Endothelial cell of umbilical vein (primary cell): Measurements from ENCODE around the gene P3H2. TPM values are rescaled to one million over a fixed set of nuclear protein-coding genes. Genes with fewer than 3 reads are reported as not detected.

Experiments used
- BruUV-seq: library from RNA; stranded (reverse); fragments of 400-500 nt; replicated peaks from 2 replicates; lab custom pipeline; 2021; lab: Mats Ljungman, UMichigan
- CTCF ChIA-PET: fragments of 300-600, 350-600 bp; sonication (Branson Sonifier 250); formaldehyde crosslinking; loops from one replicate; lab custom pipeline; 2021; ENCODE audit warnings: antibody characterized with exemption, inconsistent platforms; lab: Charles Lee
- POLR2A ChIA-PET: fragments of 300-600, 350-600 bp; sonication (Branson Sonifier 250); formaldehyde crosslinking; loops from one replicate; lab custom pipeline; 2021; ENCODE audit warnings: antibody characterized with exemption, inconsistent platforms; lab: Charles Lee
- DNase-seq: peaks from one replicate; pipeline ENCODE4 v3.0.0-alpha.2; 2011; ENCODE audit warnings: low read depth, low spot score
- FAIRE-seq: peaks from 2 replicates; lab custom pipeline; 2011; peaks lifted over from hg19 to GRCh38; lab: Jason Lieb, UNC
- H2AFZ ChIP-seq: 2 replicates; pipeline ENCODE4 v1.6.0; 2012; ENCODE audit warnings: low read depth, low read length, control low read depth, inconsistent platforms
- H3K27ac ChIP-seq: 2 replicates; pipeline ENCODE4 v1.5.1; 2011; ENCODE audit warnings: low read depth, mild to moderate bottlenecking, control low read depth, low read length, moderate library complexity; ENCODE audit not compliant: insufficient read depth
- H3K27me3 ChIP-seq, 2 experiments: 2 replicates each; pipeline versions ENCODE4 v1.6.0 to v1.6.1; 2011; ENCODE audit warnings: low read length in 2 of 2, mixed read lengths in 1 of 2; ENCODE audit not compliant: control insufficient read depth in 2 of 2, insufficient read depth in 2 of 2
- H3K36me3 ChIP-seq, 2 experiments: 2 replicates in 1 of 2; 3 replicates in 1 of 2; pipeline ENCODE4 v1.5.1; 2011; ENCODE audit warnings: low read length in 2 of 2, mild to moderate bottlenecking in 1 of 2, moderate library complexity in 1 of 2; ENCODE audit not compliant: control insufficient read depth in 2 of 2, insufficient read depth in 2 of 2; ENCODE audit errors: extremely low read depth in 1 of 2
- H3K4me1 ChIP-seq: 3 replicates; pipeline ENCODE4 v1.5.1; 2011; ENCODE audit warnings: mild to moderate bottlenecking, low read length; ENCODE audit not compliant: control insufficient read depth, insufficient read depth; ENCODE audit errors: extremely low read depth
- H3K4me2 ChIP-seq: 2 replicates; pipeline ENCODE4 v1.6.1; 2011; ENCODE audit warnings: low read length, control low read depth, mixed read lengths; ENCODE audit not compliant: insufficient read depth
- H3K4me3 ChIP-seq, 3 experiments: fragments of 200-600 bp in 1 of 3; sonication (generic), shearing (Covaris generic) in 1 of 3; replicated peaks in 1 of 3; 2 replicates each; pipeline ENCODE4 v1.5.1; 2011 to 2016; ENCODE audit warnings: control low read depth in 3 of 3, low read length in 3 of 3, mild to moderate bottlenecking in 2 of 3, inconsistent platforms in 1 of 3, low read depth in 1 of 3, moderate library complexity in 1 of 3; ENCODE audit not compliant: insufficient read depth in 1 of 3
- H3K79me2 ChIP-seq: 2 replicates; pipeline ENCODE4 v1.6.0; 2012; ENCODE audit warnings: low read length, inconsistent platforms; ENCODE audit not compliant: control insufficient read depth, insufficient read depth
- H3K9ac ChIP-seq: replicated peaks from 2 replicates; pipeline ENCODE3; 2011; ENCODE audit warnings: low read length, control low read depth; ENCODE audit not compliant: insufficient read depth; ENCODE audit errors: extremely low read depth
- H3K9me1 ChIP-seq: replicated peaks from 3 replicates; pipeline ENCODE4 v1.6.0; 2011; ENCODE audit warnings: mild to moderate bottlenecking, low read length; ENCODE audit not compliant: control insufficient read depth, insufficient read depth; ENCODE audit errors: extremely low read depth
- H3K9me3 ChIP-seq: replicated peaks from 2 replicates; pipeline ENCODE4 v1.5.1; 2012; ENCODE audit warnings: low read length, inconsistent platforms; ENCODE audit not compliant: control insufficient read depth, insufficient read depth
- H4K20me1 ChIP-seq: replicated peaks from 2 replicates; pipeline ENCODE3; 2011; ENCODE audit warnings: mild to moderate bottlenecking, low read length; ENCODE audit not compliant: control insufficient read depth, insufficient read depth; ENCODE audit errors: extremely low read depth
- CTCF ChIP-seq, 2 donors: IDR thresholded peaks; 1 replicate in 1 of 2; 2 replicates in 1 of 2; pipeline ENCODE4 v1.5.1; 2011; ENCODE audit warnings: low read length in 2 of 2, mild to moderate bottlenecking in 2 of 2, moderate library complexity in 2 of 2, control low read depth in 1 of 2, inconsistent platforms in 1 of 2, low read depth in 1 of 2; ENCODE audit not compliant: insufficient read depth in 1 of 2; ENCODE audit errors: extremely low read depth in 1 of 2
- EZH2 ChIP-seq: IDR thresholded peaks from 2 replicates; pipeline ENCODE4 v1.6.1; 2012; ENCODE audit warnings: borderline replicate concordance, low read depth, mild to moderate bottlenecking, moderate library complexity, low read length, inconsistent platforms; ENCODE audit not compliant: severe bottlenecking
- FOS ChIP-seq: IDR thresholded peaks from 2 replicates; pipeline ENCODE4 v1.6.1; 2011; ENCODE audit warnings: mild to moderate bottlenecking, low read length, moderate library complexity, borderline replicate concordance; ENCODE audit not compliant: insufficient read depth
- GATA2 ChIP-seq: IDR thresholded peaks from 2 replicates; pipeline ENCODE4 v1.7.0; 2011; ENCODE audit warnings: low read depth, mild to moderate bottlenecking, moderate library complexity, mixed read lengths, low read length; ENCODE audit not compliant: insufficient read length, insufficient read depth
- JUN ChIP-seq: IDR thresholded peaks from 2 replicates; pipeline ENCODE4 v1.6.1; 2011; ENCODE audit warnings: borderline replicate concordance, low read depth; ENCODE audit not compliant: insufficient read length, insufficient read depth
- MYC ChIP-seq: IDR thresholded peaks from one replicate; pipeline ENCODE4 v1.6.1; 2011; ENCODE audit warnings: mild to moderate bottlenecking, low read depth, low read length
- POLR2A ChIP-seq: IDR thresholded peaks from 2 replicates; pipeline ENCODE4 v1.6.1; 2012; ENCODE audit warnings: low read depth, mild to moderate bottlenecking, control low read depth, low read length
- POLR2AphosphoS5 ChIP-seq: IDR thresholded peaks from 2 replicates; pipeline ENCODE4 v1.6.1; 2012; ENCODE audit warnings: low read depth, mild to moderate bottlenecking, control low read depth, low read length, moderate library complexity; ENCODE audit not compliant: insufficient read depth
- dilution Hi-C: fragments of 300-500 bp; cut with MboI; formaldehyde crosslinking; loops from one replicate; pipeline ENCODE4 v1.15.0; 2019; ENCODE audit warnings: low sequenced_read_pairs; ENCODE audit not compliant: extremely low pct_ligation_motif_present
- intact Hi-C: fragments of 100-400 bp; cut with micrococcal nuclease; formaldehyde crosslinking; loops from one replicate; pipeline ENCODE4 v1.10.0; 2022
- polyA plus RNA-seq, 4 experiments: library from polyadenylated mRNA; depleted of rRNA in 3 of 4; stranded (reverse) in 3 of 4; unstranded in 1 of 4; fragments of >200 nt; gene quantifications; 2 replicates each; pipeline versions ENCODE4 v1.2.1 to v1.2.3, GENCODE V29; 2011 to 2012; ENCODE audit warnings: missing spikeins in 1 of 4
- total RNA-seq: library from RNA; stranded (reverse); gene quantifications from 2 replicates; pipeline ENCODE4 v1.2.3, GENCODE V29; 2021
- TF ChIP-seq, protein P1 (sequence below): IDR thresholded peaks from 2 replicates; pipeline ENCODE4 v1.6.1; 2011; ENCODE audit not compliant: insufficient read depth, insufficient read length

P3H2 gene
- total and polyA plus RNA-seq, 2 donors (not counting 3 experiments of a cell fraction or from before 2014, with no cell fraction given) = 6.6 to 6.8 TPM

GRCh38 chr3:190097025-190097424 lies 23.7 kb downstream of the P3H2 start:
- dilution Hi-C loops = no loop called here
- CTCF ChIA-PET = no interaction called here

More at GRCh38 chr3:190097025-190097424, 23.7 kb downstream of the P3H2 start:
- Histone ChIP-seq H3K9me3 (no peaks in the 10 kb centered on the region), H4K20me1 (no peaks in the 10 kb centered on the region), H3K79me2 (no peaks in the 10 kb centered on the region), H3K4me2 (no peak overlapping the region), H2AFZ (no peak overlapping the region), H3K27ac (no peak overlapping the region), H3K9me1 (no peaks in the 10 kb centered on the region), H3K4me1 (peaks cover 19% of the 10 kb centered on the region), H3K4me3 (no peak overlapping the region), H3K9ac (no peak overlapping the region), H3K27me3 (no peaks in the 10 kb centered on the region), H3K36me3 (no peaks in the 10 kb centered on the region)
- TF ChIP-seq MYC (no peak), POLR2A (no peak), FOS (no peak), EZH2 (no peak), JUN (no peak), GATA2 (no peak), CTCF (IDR thresholded peaks at IDR 0.05; ENCODE audit: extremely low read depth in 1 of 2, insufficient read depth in 1 of 2, low read depth in 1 of 2, low read length in 2 of 2) (no peak), POLR2AphosphoS5 (no peak)
- TF ChIP-seq, protein P1, sequence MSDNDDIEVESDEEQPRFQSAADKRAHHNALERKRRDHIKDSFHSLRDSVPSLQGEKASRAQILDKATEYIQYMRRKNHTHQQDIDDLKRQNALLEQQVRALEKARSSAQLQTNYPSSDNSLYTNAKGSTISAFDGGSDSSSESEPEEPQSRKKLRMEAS = no peak
- POLR2A ChIA-PET = no interaction called here
- DNase-seq (no peak), FAIRE-seq (no peak)
- BruUV-seq = no TSS peak
- intact Hi-C loops = no loop called here
